NCI-H748 treated with DMSO at 0.1 percent for 48 hours (cell line): Measurements from ENCODE around the gene GABRR1.
"Not testable (repeated sequence)": the region's sequence is repeated elsewhere in the genome, so short reads cannot be mapped to it uniquely, and the experiment has no call there.

ENCODE experiments used
- DNase-seq: peaks from one replicate; lab custom pipeline; 2025; lab: John Stamatoyannopoulos, UW

GABRR1 gene

GRCh38 chr6:89217299-89217910 lies at the start of gene GABRR1:
TSS of gene GABRR1 (minus strand) at chr6:89217358. CDS start at chr6:89217322, 36 bp downstream.
- no peak for DNase-seq

GRCh38 chr6:89264296-89264695 lies 47.1 kb upstream of the GABRR1 start:
- no peak for DNase-seq

GRCh38 chr6:89260832-89261231 lies 43.7 kb upstream of the GABRR1 start:
- DNase-seq: peak; percentile 23

- DNase-seq: no peak
These were observed 43.2 kb upstream of the GABRR1 start for GRCh38 chr6:89260310-89260709.

GRCh38 chr6:89258912-89259311 lies 41.8 kb upstream of the GABRR1 start:
- DNase-seq: no peak

GRCh38 chr6:89257781-89258180 lies 40.6 kb upstream of the GABRR1 start:
- DNase-seq: no peak

GRCh38 chr6:89257346-89257745 lies 40.2 kb upstream of the GABRR1 start:
- DNase-seq: no peak

- DNase-seq: no peak
These were observed 38.3 kb upstream of the GABRR1 start for GRCh38 chr6:89255417-89255816.

- no peak for DNase-seq
These were observed 37.4 kb upstream of the GABRR1 start for GRCh38 chr6:89254569-89254968.

- DNase-seq: no peak
These were observed 35.7 kb upstream of the GABRR1 start for GRCh38 chr6:89252907-89253306.

GRCh38 chr6:89251976-89252375 lies 34.8 kb upstream of the GABRR1 start:
- DNase-seq: no peak

- no peak for DNase-seq
These were observed 34.0 kb upstream of the GABRR1 start for GRCh38 chr6:89251170-89251569.

GRCh38 chr6:89250239-89250638 lies 33.1 kb upstream of the GABRR1 start:
- DNase-seq: no peak

- no peak for DNase-seq
These were observed 27.3 kb upstream of the GABRR1 start for GRCh38 chr6:89244241-89244985.

- DNase-seq: no peak
These were observed 26.1 kb upstream of the GABRR1 start for GRCh38 chr6:89243331-89243629.

- DNase-seq: peak; percentile 55
These were observed 25.6 kb upstream of the GABRR1 start for GRCh38 chr6:89242574-89243330.

GRCh38 chr6:89239338-89239737 lies 22.2 kb upstream of the GABRR1 start:
- no peak for DNase-seq

GRCh38 chr6:89237158-89237557 lies 20.0 kb upstream of the GABRR1 start:
- DNase-seq: no peak

GRCh38 chr6:89233605-89234004 lies 16.4 kb upstream of the GABRR1 start:
- not testable (repeated sequence) for DNase-seq

- DNase-seq: no peak
These were observed 5.5 kb upstream of the GABRR1 start for GRCh38 chr6:89222712-89223039.

GRCh38 chr6:89221971-89222711 lies 5.0 kb upstream of the GABRR1 start:
- no peak for DNase-seq

GRCh38 chr6:89221129-89221528 lies 4.0 kb upstream of the GABRR1 start:
- DNase-seq: no peak

GRCh38 chr6:89216411-89216810 lies 747 bp downstream of the GABRR1 start:
- no peak for DNase-seq
